Measurements from ENCODE around the gene THRB.

GRCh38 chr3:24184528-24185176 is 310.0 kb downstream of the THRB start:
- no peak for TF ChIP-seq CTCF (conservative IDR thresholded peaks at IDR 0.05; ENCODE audit: low read length)
- TF ChIP-seq EZH2phosphoT487 (IDR thresholded peaks at IDR 0.05; ENCODE audit: borderline replicate concordance): no peak

All from Loucy (cell line).